ENCODE measurements around the gene ARMC9.
"Not testable (repeated sequence)": the region's sequence is repeated elsewhere in the genome, so short reads cannot be mapped to it uniquely, and the experiment has no call there.

Gene ARMC9

GRCh38 chr2:231344851-231345250 is 146.4 kb downstream of the ARMC9 start:
- DNase-seq (ENCODE audit: insufficient read length, low spot score) (no peak), FAIRE-seq (no peak)
- no peak for TF ChIP-seq CTCF (IDR thresholded peaks at IDR 0.05; ENCODE audit: insufficient read depth, missing control alignments)

DNA sequence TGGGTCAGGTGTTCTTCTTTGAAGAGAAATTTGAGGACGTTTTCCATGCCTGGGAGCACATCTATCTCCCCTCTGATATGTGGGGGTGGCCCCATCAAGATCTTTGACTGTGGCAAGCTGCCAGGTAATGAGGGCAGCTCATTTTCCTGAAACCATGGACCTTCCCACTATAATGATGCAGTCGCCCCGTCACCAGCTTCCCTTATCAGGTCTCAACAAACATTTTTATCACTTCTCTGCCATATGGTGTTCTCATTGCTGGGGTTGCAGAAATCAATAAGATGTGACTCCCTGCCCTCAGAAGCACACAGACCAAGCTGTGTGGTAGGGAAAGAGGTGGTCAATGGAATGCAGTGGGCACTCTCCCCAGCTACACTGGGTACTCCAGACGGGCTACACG is 148.7 kb downstream of the ARMC9 start:
- no peak for FAIRE-seq
- DNase-seq (ENCODE audit: insufficient read length, low spot score): no peak
- no peak for TF ChIP-seq CTCF (IDR thresholded peaks at IDR 0.05; ENCODE audit: insufficient read depth, missing control alignments)

- FAIRE-seq (no peak), DNase-seq (ENCODE audit: insufficient read length, low spot score) (no peak)
- TF ChIP-seq CTCF (IDR thresholded peaks at IDR 0.05; ENCODE audit: insufficient read depth, missing control alignments): no peak
Measured at GRCh38 chr2:231347638-231348037, 149.2 kb downstream of the ARMC9 start.

DNA sequence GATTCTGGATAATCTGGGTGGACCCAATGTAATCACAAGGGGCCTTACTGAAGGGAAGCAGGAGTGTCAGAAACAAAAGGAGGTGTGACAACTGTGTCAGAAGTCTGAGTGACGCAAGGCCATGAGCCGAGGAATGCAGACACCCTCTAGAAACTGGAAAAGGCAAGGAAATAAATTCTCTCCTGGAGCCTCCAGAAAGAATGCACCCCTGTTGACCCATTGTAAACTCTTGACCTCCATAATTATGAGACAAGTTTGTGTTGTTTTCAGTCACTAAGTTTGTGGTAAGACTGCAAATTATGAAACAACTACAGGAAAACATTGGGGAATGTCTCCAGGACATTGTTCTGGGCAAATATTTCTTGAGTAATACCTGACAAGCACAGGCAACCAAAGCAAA is 149.7 kb downstream of the ARMC9 start:
- no peak for TF ChIP-seq CTCF (IDR thresholded peaks at IDR 0.05; ENCODE audit: insufficient read depth, missing control alignments)
- DNase-seq (ENCODE audit: insufficient read length, low spot score) (no peak), FAIRE-seq (no peak)

DNA sequence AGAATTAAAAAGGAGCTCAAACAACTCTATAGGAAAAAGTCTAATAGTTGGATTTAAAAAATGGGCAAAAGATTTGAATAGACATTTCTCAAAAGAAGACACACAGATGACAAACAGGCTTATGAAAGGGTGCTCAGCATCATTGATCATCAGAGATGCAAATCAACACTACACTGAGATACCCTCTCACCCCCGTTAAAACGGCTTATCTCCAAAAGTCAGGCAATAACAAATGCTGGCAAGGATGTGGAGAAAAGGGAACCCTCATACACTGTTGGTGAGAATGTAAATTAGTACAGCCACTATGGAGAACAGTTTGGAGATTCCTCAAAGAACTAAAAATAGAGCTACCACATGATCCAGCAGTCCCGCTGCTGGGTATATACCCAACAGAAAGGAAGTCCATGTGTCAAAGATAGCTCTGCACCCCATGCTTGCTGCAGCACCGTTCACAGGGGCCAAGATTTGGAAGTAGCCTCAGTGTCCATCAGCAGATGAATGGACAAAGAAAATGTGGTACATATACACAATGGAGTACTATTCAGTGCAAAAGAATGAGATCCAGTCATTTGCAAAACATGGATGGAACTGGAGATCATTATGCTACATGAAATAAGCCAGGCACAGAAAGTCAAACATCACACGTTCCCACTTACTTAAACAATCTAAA is 150.4 kb downstream of the ARMC9 start:
- DNase-seq (ENCODE audit: insufficient read length, low spot score) (no peak), FAIRE-seq (no peak)
- TF ChIP-seq CTCF (IDR thresholded peaks at IDR 0.05; ENCODE audit: insufficient read depth, missing control alignments): no peak

DNA sequence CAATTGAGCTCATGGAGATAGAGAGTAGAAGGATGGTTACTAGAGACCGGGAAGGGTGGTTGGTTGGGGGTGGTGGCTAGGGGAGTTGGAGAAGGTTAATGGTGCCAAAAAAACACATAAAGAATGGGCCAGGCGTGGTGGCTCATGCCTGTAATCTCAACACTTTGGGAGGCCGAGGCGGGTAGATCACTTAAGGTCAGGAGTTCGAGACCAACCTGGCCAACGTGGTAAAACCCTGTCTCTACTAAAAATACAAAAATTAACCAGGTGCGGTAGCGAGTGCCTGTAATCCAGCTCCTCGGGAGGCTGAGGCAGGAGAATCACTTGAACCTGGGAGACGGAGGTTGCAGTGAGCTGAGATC is 150.9 kb downstream of the ARMC9 start:
- not testable (repeated sequence) for FAIRE-seq; DNase-seq (ENCODE audit: insufficient read length, low spot score)

DNA sequence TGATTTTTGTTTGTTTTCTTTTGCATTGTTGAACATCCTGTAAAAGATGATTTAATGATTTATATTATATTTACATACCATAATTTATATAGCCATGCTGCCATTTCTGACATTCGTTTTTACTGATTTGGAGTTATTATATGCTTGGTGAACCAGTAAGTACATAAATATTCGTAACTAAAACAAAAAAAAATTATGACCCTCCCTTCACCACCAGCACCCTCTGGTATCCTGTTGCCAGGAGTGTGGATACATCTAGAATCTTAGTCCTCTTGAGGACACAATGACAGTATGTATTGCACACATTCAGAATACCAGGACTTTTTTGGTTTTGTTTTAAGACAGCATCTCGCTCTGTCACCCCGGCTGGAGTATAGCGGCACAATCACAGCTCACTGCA is 153.2 kb downstream of the ARMC9 start:
- FAIRE-seq (no peak), DNase-seq (ENCODE audit: insufficient read length, low spot score) (no peak)
- no peak for TF ChIP-seq CTCF (IDR thresholded peaks at IDR 0.05; ENCODE audit: insufficient read depth, missing control alignments)

GRCh38 chr2:231353469-231353868 is 155.0 kb downstream of the ARMC9 start:
- no peak for TF ChIP-seq CTCF (IDR thresholded peaks at IDR 0.05; ENCODE audit: insufficient read depth, missing control alignments)
- DNase-seq (ENCODE audit: insufficient read length, low spot score) (no peak), FAIRE-seq (no peak)

All from D721Med (cell line).